KBM-7 (cell line): ENCODE data around the gene GRIK4.

Source experiments
- DNase-seq: peaks from one replicate; pipeline ENCODE4 v3.0.0-alpha.2; 2015
- in situ Hi-C: fragments of 300-500 bp; cut with MboI; formaldehyde crosslinking; loops from 2 replicates; pipeline ENCODE4 v1.14.3; 2020; ENCODE audit warnings: low sequenced_read_pairs, low pct_unique_long_range_greater_than_20kb, mixed read lengths

The GRIK4 gene

GRCh38 chr11:120832481-120833238, 321.1 kb downstream of the GRIK4 start:
- in situ Hi-C loops: no loop called here
- DNase-seq: no peak

GRCh38 chr11:120834686-120835210, 323.2 kb downstream of the GRIK4 start:
- in situ Hi-C loops: no loop called here
- no peak for DNase-seq

- in situ Hi-C loops: no loop called here
Observed at GRCh38 chr11:120835601-120836228, 324.2 kb downstream of the GRIK4 start.

GRCh38 chr11:120837696-120838095, 326.1 kb downstream of the GRIK4 start:
- no peak for DNase-seq
- in situ Hi-C loops: no loop called here

More at GRCh38 chr11:120835601-120836228, 324.2 kb downstream of the GRIK4 start:
- no peak for DNase-seq

GRCh38 chr11:120839201-120839600, 327.7 kb downstream of the GRIK4 start:
- in situ Hi-C loops: no loop called here
- no peak for DNase-seq

GRCh38 chr11:120839846-120840402, 328.4 kb downstream of the GRIK4 start:
- DNase-seq: no peak
- in situ Hi-C loops: no loop called here

- in situ Hi-C loops: no loop called here
- DNase-seq: no peak
Observed at GRCh38 chr11:120840661-120841060, 329.1 kb downstream of the GRIK4 start.

GRCh38 chr11:120841074-120841473, 329.5 kb downstream of the GRIK4 start:
- DNase-seq: no peak
- in situ Hi-C loops: no loop called here

GRCh38 chr11:120842195-120842594, 330.6 kb downstream of the GRIK4 start:
- in situ Hi-C loops: no loop called here
- no peak for DNase-seq

- no peak for DNase-seq
- in situ Hi-C loops: no loop called here
Observed at GRCh38 chr11:120853435-120853834, 341.9 kb downstream of the GRIK4 start.

GRCh38 chr11:120854988-120855387, 343.4 kb downstream of the GRIK4 start:
- DNase-seq: no peak
- in situ Hi-C loops: no loop called here

GRCh38 chr11:120857508-120857907, 346.0 kb downstream of the GRIK4 start:
- in situ Hi-C loops: no loop called here
- no peak for DNase-seq

- DNase-seq: no peak
- in situ Hi-C loops: no loop called here
Observed at GRCh38 chr11:120858740-120859139, 347.2 kb downstream of the GRIK4 start.

- DNase-seq: no peak
- in situ Hi-C loops: no loop called here
Observed at GRCh38 chr11:120859552-120860295, 348.2 kb downstream of the GRIK4 start.

GRCh38 chr11:120863359-120863758, 351.8 kb downstream of the GRIK4 start:
- in situ Hi-C loops: no loop called here
- DNase-seq: no peak

GRCh38 chr11:120867024-120867423, 355.5 kb downstream of the GRIK4 start:
- in situ Hi-C loops: no loop called here
- no peak for DNase-seq

- in situ Hi-C loops: no loop called here
Observed at GRCh38 chr11:120867531-120867930, 356.0 kb downstream of the GRIK4 start.

GRCh38 chr11:120867988-120868387, 356.4 kb downstream of the GRIK4 start:
- no peak for DNase-seq
- in situ Hi-C loops: no loop called here

More at GRCh38 chr11:120867531-120867930, 356.0 kb downstream of the GRIK4 start:
- DNase-seq: no peak

GRCh38 chr11:120869097-120869496, 357.5 kb downstream of the GRIK4 start:
- DNase-seq: no peak
- in situ Hi-C loops: no loop called here
